Measurements from ENCODE around the gene TBC1D4. TPM values are rescaled to one million over a fixed set of nuclear protein-coding genes. Genes with fewer than 3 reads are reported as not detected.

TBC1D4 gene
- total RNA-seq, 1 experiment from 2014 or later: 177 TPM

DNA sequence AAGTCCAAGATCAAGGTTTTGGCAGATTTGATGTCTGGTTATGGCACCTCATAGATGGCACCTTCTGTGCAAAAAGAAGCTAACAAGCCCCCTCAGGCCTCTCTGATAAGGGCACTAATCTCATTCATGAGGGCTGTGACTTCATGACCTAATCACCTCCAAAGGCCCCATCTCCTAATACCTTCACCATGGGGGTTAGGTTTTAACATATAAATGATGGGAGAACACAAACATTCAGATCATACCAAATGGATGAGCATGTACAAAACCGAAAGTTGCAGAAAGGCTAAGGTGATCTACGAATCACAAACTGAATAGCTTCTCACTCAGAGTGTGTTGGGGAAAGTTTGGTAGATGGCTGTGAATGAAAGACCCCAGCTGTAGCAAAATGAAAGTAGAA is 217.4 kb downstream of the TBC1D4 start:
- H3K4me3 Mint-ChIP-seq (ENCODE audit: unreplicated experiment): no peak overlapping the region
- CTCF ChIA-PET: no interaction called here
- peaks cover 5% of the 10 kb centered on the region; the same call in 1 of the 2 replicates for H3K4me1 ChIP-seq
- H3K36me3 ChIP-seq (ENCODE audit: control insufficient read depth, insufficient read depth, low read length): no peaks in the 10 kb centered on the region
- H3K9me3 ChIP-seq: no peaks in the 10 kb centered on the region
- no peaks in the 10 kb centered on the region for H3K27me3 ChIP-seq (replicated peaks; ENCODE audit: control insufficient read depth, insufficient read depth, low read length)
- TF ChIP-seq, protein P1, sequence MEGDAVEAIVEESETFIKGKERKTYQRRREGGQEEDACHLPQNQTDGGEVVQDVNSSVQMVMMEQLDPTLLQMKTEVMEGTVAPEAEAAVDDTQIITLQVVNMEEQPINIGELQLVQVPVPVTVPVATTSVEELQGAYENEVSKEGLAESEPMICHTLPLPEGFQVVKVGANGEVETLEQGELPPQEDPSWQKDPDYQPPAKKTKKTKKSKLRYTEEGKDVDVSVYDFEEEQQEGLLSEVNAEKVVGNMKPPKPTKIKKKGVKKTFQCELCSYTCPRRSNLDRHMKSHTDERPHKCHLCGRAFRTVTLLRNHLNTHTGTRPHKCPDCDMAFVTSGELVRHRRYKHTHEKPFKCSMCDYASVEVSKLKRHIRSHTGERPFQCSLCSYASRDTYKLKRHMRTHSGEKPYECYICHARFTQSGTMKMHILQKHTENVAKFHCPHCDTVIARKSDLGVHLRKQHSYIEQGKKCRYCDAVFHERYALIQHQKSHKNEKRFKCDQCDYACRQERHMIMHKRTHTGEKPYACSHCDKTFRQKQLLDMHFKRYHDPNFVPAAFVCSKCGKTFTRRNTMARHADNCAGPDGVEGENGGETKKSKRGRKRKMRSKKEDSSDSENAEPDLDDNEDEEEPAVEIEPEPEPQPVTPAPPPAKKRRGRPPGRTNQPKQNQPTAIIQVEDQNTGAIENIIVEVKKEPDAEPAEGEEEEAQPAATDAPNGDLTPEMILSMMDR (IDR thresholded peaks at IDR 0.05; ENCODE audit: insufficient read depth in 1 of 2, low read depth in 1 of 2, low read length in 1 of 2, severe bottlenecking in 1 of 2, unreplicated experiment in 1 of 2): no peak
- peaks cover 5% of the 10 kb centered on the region for H3K36me3 Mint-ChIP-seq (ENCODE audit: insufficient read depth, unreplicated experiment)
- POLR2A ChIA-PET: no interaction called here
- H3K4me1 Mint-ChIP-seq (ENCODE audit: low read depth, unreplicated experiment): peaks cover 13% of the 10 kb centered on the region
- H3K27me3 Mint-ChIP-seq (ENCODE audit: insufficient read depth, unreplicated experiment): no peaks in the 10 kb centered on the region
- BruUV-seq (replicated peaks): no TSS peak
- no peak overlapping the region for H3K27ac Mint-ChIP-seq (ENCODE audit: unreplicated experiment)
- no peaks in the 10 kb centered on the region for H3K9me3 Mint-ChIP-seq (ENCODE audit: unreplicated experiment)
- DNase-seq: no peak
- intact Hi-C loops (cut with micrococcal nuclease; ENCODE audit: unreplicated experiment): no loop called here
- H3K4me3 ChIP-seq (ENCODE audit: low read depth, low read length): no peak overlapping the region

DNA sequence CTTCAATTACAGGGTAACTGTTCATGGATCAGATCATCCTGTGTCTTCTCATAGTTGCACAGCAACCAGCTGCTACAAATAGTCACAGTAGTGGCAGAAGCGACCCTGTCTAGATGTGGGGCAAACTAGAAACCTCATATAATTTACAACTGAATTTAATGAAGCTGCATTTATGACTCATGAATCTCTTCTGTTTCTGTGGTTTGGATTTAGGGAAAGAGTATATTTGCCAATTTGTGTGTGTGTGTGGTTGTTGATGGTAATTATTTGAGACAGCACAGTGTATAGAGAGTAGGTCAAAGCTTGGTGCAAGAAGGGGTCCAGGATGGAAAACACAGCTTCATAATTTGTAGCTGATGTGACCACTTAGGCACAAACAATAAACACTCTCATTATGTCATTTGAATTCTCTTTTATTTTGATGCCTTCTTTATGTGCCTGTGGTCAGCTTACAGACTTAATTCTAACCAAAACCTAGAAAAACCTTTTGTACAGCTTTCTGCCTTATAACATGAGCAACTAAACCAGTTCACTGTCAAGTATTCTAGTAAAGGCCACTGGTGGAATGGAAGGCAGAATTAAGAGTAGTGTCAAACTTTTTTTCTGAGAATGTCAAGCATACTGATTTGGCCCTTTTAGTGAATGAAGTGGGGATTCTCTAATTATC is 218.1 kb downstream of the TBC1D4 start:
- Histone ChIP-seq H3K27me3 (replicated peaks; ENCODE audit: control insufficient read depth, insufficient read depth, low read length) (no peaks in the 10 kb centered on the region), H3K4me1 (peaks cover 5% of the 10 kb centered on the region; the same call in 1 of the 2 replicates), H3K36me3 (ENCODE audit: control insufficient read depth, insufficient read depth, low read length) (no peaks in the 10 kb centered on the region), H3K4me3 (ENCODE audit: low read depth, low read length) (no peak overlapping the region), H3K9me3 (no peaks in the 10 kb centered on the region)
- peaks cover 13% of the 10 kb centered on the region for H3K4me1 Mint-ChIP-seq (ENCODE audit: low read depth, unreplicated experiment)
- H3K27ac Mint-ChIP-seq (ENCODE audit: unreplicated experiment): peak overlapping the region; percentile 24
- no peaks in the 10 kb centered on the region for H3K27me3 Mint-ChIP-seq (ENCODE audit: insufficient read depth, unreplicated experiment)
- no peak for DNase-seq
- no TSS peak for BruUV-seq (replicated peaks)
- ChIA-PET CTCF (no interaction called here), POLR2A (no interaction called here)
- peaks cover 4% of the 10 kb centered on the region for H3K36me3 Mint-ChIP-seq (ENCODE audit: insufficient read depth, unreplicated experiment)
- no peaks in the 10 kb centered on the region for H3K9me3 Mint-ChIP-seq (ENCODE audit: unreplicated experiment)
- intact Hi-C loops (cut with micrococcal nuclease; ENCODE audit: unreplicated experiment): no loop called here
- TF ChIP-seq, protein P1 (IDR thresholded peaks at IDR 0.05; ENCODE audit: insufficient read depth in 1 of 2, low read depth in 1 of 2, low read length in 1 of 2, severe bottlenecking in 1 of 2, unreplicated experiment in 1 of 2): no peak
- no peak overlapping the region for H3K4me3 Mint-ChIP-seq (ENCODE audit: unreplicated experiment)

DNA sequence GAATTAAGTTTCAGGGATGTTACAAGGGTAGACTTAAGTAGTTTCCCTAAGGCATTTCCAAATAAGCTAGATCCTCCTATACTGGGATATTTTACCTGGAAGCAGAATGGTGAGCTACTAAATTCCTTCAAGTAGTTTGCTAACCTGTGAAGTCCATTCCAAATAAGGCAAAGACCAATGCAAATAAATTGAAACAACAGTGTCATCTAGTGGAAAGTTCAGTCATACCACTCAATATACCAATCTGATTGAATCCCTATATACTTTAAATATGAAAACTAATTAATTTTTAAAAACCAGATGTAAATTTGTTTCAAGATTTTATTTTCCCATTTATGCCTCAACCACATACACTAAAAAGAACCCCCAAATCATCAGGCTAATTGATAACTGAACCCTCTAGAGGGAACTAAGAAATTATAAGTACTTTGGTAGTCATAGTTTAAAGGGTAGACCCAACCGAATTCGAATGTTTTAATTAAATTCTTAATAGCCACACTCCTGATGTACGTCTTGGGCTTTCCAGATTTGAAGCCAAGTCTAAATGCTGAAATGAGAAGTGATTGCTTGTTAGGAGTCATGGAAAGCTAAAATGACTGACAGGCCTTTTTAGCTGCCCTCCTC is 223.7 kb downstream of the TBC1D4 start:
- DNase-seq: peak in 1 of 2 experiments; percentile 43
- ChIA-PET CTCF (interaction anchor here (0.6 to 1.4 kb wide), 8 partner anchors 8 to 971 kb away, joined by 3 to 8 read pairs (median 4); partner anchors contain the start of gene TBC1D4), POLR2A (no interaction called here)
- intact Hi-C loops (cut with micrococcal nuclease; ENCODE audit: unreplicated experiment): loop anchor here (1.0 to 10.0 kb wide), 5 partner anchors 39 to 1503 kb away; no protein-coding TSS in a partner anchor
- no peaks in the 10 kb centered on the region for H3K9me3 ChIP-seq
- no peak overlapping the region for H3K4me3 ChIP-seq (ENCODE audit: low read depth, low read length)
- H3K27ac Mint-ChIP-seq (ENCODE audit: unreplicated experiment): no peak overlapping the region
- no peaks in the 10 kb centered on the region for H3K36me3 ChIP-seq (ENCODE audit: control insufficient read depth, insufficient read depth, low read length)
- TF ChIP-seq, protein P1 (IDR thresholded peaks at IDR 0.05; ENCODE audit: insufficient read depth in 1 of 2, low read depth in 1 of 2, low read length in 1 of 2, severe bottlenecking in 1 of 2, unreplicated experiment in 1 of 2): peak; percentile 73 to 75
- peaks cover 22% of the 10 kb centered on the region; the same call in 1 of the 2 replicates for H3K4me1 ChIP-seq
- no peaks in the 10 kb centered on the region for H3K36me3 Mint-ChIP-seq (ENCODE audit: insufficient read depth, unreplicated experiment)
- H3K27me3 ChIP-seq (replicated peaks; ENCODE audit: control insufficient read depth, insufficient read depth, low read length): no peaks in the 10 kb centered on the region
- H3K9me3 Mint-ChIP-seq (ENCODE audit: unreplicated experiment): no peaks in the 10 kb centered on the region
- BruUV-seq (replicated peaks): no TSS peak
- H3K4me1 Mint-ChIP-seq (ENCODE audit: low read depth, unreplicated experiment): peaks cover 24% of the 10 kb centered on the region
- no peak overlapping the region for H3K4me3 Mint-ChIP-seq (ENCODE audit: unreplicated experiment)
- H3K27me3 Mint-ChIP-seq (ENCODE audit: insufficient read depth, unreplicated experiment): no peaks in the 10 kb centered on the region
